Stomach (tissue), 4 donors: Measurements from ENCODE around the gene HOXD13.

Experiments
- POLR2A ChIP-seq, 4 donors: fragments of 450-650 bp; IDR thresholded peaks; one replicate each; pipeline ENCODE4 v1.6.1; 2016; ENCODE audit warnings: antibody characterized with exemption in 4 of 4, control low read depth in 2 of 4, mild to moderate bottlenecking in 1 of 4, moderate library complexity in 1 of 4
- POLR2AphosphoS5 ChIP-seq, 3 donors: sonication (generic); formaldehyde crosslinking; IDR thresholded peaks; one replicate each; pipeline ENCODE4 v1.6.1; 2016; ENCODE audit warnings: antibody characterized with exemption in 3 of 3
- TF ChIP-seq, protein P1 (sequence below), 7 experiments: fragments of 450-650 bp in 4 of 7; fragments of 200-600 bp in 3 of 7; sonication (generic) in 3 of 7; IDR thresholded peaks; one replicate each; pipeline ENCODE4 v1.5.1; 2016 to 2019; ENCODE audit warnings: antibody characterized with exemption in 7 of 7, control low read depth in 2 of 7, mild to moderate bottlenecking in 1 of 7

DNA sequence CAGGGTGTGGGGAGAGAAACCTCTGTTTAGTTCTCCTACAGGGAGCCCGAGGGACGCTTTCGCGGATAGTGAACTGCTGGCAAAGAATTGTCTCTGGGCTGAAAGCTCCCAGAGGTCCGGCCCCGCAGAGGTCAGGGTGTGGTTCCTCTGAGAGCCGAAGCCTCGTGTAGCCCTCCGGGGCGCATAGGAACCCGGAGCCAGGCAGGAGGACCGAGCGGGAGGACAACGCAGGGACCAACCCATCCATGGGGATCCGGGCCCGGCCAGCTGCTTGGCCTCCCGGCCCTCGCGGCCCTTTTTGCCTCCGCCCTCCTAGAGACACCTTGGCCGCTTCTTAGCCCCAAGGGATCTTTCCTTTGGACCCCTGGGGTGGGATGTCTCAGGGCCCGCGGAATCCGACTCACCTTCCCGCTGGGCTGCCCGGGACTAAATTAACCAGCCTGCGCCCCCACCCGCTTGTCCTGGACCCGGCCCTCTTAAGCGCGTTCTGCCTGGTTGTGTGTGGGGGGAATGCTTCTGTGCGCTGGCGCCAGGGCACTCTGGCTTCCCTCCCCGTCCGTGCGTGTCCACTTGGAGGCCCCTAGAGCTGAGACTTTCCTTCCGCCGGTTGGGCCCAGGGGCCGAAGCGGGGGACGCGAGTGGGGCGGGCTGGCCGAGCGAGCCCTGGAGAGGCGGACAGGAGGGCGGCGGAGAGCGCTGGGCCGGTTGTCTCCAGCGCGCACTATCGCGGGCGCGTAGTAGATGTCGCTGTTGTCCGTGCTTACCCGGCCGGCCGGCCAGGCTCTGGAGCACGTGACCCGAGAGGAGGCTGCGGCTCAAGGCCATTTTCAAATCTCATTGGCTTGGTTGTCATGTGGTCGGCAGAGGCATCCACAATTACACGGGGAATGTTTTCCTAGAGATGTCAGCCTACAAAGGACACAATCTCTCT is 23.6 kb downstream of the HOXD13 start, which contains the start of gene HOXD10:
- TF ChIP-seq, protein P1, sequence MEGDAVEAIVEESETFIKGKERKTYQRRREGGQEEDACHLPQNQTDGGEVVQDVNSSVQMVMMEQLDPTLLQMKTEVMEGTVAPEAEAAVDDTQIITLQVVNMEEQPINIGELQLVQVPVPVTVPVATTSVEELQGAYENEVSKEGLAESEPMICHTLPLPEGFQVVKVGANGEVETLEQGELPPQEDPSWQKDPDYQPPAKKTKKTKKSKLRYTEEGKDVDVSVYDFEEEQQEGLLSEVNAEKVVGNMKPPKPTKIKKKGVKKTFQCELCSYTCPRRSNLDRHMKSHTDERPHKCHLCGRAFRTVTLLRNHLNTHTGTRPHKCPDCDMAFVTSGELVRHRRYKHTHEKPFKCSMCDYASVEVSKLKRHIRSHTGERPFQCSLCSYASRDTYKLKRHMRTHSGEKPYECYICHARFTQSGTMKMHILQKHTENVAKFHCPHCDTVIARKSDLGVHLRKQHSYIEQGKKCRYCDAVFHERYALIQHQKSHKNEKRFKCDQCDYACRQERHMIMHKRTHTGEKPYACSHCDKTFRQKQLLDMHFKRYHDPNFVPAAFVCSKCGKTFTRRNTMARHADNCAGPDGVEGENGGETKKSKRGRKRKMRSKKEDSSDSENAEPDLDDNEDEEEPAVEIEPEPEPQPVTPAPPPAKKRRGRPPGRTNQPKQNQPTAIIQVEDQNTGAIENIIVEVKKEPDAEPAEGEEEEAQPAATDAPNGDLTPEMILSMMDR (IDR thresholded peaks at IDR 0.05): no peak
- no peak for TF ChIP-seq POLR2A (IDR thresholded peaks at IDR 0.05)
- TF ChIP-seq POLR2AphosphoS5 (IDR thresholded peaks at IDR 0.05): no peak
